Pulmonary artery endothelial cell (primary cell): ENCODE results near the gene GEMIN7. TPM values are rescaled to one million over a fixed set of nuclear protein-coding genes. Genes with fewer than 3 reads are reported as not detected.

Experiments used
- DNase-seq: peaks from one replicate; pipeline ENCODE4 v3.0.0-alpha.2; 2011; ENCODE audit warnings: low read depth, low spot score
- total RNA-seq: library from RNA; depleted of rRNA; stranded (reverse); fragments of >200 nt; gene quantifications from 2 replicates; pipeline ENCODE4 v1.2.3, GENCODE V29; 2014

Gene GEMIN7, protein sequence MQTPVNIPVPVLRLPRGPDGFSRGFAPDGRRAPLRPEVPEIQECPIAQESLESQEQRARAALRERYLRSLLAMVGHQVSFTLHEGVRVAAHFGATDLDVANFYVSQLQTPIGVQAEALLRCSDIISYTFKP
- total RNA-seq = 18.8 and 26.3 TPM in 2 replicates

DNA sequence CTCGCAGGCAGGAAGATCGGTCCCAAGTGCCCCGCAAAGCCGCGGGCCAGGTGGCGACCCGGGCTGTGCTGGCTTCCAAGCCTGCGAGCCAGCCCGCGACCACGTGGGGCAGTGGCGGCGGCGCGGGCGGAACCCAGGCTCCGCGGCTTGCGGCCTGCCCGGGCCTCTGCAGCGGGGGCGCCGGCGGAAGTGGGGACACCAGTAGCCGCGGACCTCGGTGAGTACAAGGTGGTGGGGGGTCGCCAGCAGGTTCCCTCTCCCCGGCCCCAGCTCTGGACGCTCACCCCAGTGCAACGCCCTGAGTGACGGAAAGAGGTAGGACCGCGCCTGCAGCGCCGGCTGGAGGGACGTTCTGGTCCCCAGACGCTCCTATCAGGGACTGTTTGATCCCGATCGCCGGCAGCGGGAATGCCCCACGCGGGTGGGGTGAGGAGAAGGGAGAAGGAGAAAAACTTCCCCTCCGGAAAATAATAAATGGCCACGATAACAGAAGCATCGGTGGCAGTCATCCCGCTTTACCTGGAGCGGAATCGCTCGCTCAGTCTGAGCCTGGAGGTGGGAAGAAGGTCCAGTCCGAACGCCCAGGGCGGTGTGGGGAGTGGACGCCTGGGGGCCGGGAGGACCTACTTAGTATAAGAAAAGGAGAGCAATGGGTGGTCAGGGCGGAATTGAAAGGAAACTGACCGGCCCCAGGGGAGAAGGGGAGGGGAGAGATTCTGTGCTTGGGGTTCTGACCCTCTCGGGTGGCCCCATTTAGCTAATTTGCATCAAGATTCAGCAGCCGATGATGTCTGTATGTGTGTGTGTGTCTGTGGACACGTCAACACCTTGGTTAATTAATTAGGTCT lies at the start of gene GEMIN7:
TSS of gene GEMIN7 (plus strand) at position 198 of the 848 bp plus-strand sequence. CDS start 10,855 bp downstream, outside the sequence.
- DNase-seq = peak; percentile 27

DNA sequence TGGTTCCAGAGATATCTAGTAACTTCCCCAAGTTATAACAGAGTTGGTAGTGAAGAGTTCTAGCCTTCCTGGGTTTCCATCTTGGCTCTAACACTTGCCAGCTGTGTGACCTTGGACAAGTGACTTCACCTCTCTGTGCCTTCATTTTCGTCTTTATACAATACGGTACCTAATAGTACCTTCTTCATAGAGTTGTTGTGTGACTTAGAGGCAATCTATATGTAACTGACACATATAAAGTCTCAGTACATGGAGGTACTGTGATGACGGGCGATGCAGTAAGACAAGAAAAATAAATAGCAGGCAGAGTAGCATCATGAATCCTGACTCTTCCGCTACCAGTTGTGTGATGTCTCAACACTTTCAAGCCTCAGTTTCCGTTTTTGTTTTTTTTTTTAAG lies 48.2 kb upstream of the GEMIN7 start:
- no peak for DNase-seq

DNA sequence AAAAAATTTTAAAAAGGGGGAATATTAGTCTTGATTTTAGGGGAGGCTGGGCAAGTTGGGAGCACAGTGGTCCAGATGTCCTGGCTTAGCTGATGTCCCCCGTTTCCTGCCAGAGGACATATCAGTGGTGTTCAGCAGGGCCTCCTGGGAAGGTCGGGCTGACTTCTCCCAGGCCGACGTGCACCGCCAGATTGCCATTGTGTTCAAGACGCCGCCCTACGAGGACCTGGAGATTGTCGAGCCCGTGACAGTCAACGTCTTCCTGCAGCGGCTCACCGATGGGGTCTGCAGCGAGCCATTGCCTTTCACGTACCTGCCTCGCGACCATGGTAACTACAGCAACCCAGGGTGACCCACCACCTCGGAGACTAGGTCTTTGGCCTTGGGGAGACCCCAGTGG lies 46.6 kb upstream of the GEMIN7 start:
- DNase-seq = no peak

DNA sequence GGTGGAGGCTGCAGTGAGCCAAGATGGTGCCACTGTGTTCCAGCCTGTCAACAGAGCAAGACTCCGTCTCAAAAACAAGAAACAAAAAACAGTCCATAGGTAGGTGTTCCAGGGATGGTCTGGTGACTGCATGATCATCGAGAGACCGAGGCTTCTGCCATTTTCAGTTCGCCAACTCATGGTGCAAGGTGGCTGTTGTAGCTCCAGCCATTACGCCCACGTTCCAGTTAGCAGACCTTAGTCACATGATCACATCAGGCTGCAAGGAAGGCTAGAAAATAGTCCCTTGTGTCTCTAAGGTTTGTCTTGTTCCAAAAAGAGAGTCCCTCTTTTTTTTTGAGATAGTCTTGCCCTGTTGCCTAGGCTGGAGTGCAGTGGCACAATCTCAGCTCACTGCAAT lies 43.3 kb upstream of the GEMIN7 start:
- DNase-seq = no peak

DNA sequence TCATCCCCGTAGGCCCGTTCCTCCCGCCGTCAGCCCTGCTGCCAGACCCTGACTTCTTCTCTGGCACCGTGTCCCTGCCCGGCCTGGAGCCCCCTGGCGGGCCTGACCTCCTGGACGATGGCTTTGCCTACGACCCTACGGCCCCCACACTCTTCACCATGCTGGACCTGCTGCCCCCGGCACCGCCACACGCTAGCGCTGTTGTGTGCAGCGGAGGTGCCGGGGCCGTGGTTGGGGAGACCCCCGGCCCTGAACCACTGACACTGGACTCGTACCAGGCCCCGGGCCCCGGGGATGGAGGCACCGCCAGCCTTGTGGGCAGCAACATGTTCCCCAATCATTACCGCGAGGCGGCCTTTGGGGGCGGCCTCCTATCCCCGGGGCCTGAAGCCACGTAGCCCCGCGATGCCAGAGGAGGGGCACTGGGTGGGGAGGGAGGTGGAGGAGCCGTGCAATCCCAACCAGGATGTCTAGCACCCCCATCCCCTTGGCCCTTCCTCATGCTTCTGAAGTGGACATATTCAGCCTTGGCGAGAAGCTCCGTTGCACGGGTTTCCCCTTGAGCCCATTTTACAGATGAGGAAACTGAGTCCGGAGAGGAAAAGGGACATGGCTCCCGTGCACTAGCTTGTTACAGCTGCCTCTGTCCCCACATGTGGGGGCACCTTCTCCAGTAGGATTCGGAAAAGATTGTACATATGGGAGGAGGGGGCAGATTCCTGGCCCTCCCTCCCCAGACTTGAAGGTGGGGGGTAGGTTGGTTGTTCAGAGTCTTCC lies 41.5 kb upstream of the GEMIN7 start:
- no peak for DNase-seq

DNA sequence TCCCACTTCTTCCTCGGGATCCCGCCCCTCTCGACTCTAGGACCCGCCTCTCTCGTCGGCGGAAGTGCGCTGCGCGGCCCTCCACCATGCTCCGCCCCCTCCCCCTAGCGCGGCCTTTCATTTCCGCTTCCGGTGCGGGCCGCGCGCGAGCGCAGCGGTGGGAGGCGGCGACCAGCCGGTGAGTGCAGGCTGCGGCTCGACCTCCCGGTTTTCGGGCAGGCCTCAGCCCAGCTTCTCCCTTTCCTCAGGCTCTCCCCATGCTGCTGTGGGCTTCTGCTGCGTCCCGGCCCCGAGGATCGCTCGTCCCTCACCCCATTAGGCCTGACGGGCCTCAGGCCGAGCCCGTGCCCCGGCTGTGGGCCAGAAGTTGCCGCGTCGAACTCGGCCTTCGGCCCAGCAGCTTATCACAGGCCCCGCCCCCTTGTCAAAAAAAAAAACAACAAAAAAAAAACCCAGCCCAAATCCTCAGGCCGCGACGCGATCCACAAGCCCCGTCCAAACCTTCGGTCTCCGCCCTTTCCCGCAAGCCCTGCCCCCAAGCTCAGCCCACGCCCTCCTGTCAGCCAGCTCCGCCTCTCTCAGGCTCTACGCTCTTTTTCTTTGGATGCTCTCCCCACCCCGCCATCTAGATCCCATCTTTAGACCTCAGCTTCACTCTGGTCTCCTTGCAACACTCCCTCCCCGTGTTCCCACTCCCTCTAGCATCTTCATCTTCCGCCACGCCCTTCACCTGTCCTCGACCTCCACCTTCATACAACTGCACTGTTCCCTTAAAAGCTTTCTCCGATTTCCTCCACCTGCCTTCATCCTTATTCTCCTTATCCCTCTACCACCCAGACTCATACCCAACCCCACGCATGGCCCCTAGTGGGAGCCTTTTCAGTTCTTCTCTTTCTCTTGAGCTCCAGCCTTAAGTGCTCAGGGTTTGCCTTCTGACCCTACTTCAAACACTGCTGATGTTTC lies 39.8 kb upstream of the GEMIN7 start, which contains the start of gene CLASRP:
TSS of gene CLASRP (plus strand) at position 115 of the 963 bp plus-strand sequence. CDS start 1,168 bp downstream, outside the sequence.
- DNase-seq = peak; percentile 45

DNA sequence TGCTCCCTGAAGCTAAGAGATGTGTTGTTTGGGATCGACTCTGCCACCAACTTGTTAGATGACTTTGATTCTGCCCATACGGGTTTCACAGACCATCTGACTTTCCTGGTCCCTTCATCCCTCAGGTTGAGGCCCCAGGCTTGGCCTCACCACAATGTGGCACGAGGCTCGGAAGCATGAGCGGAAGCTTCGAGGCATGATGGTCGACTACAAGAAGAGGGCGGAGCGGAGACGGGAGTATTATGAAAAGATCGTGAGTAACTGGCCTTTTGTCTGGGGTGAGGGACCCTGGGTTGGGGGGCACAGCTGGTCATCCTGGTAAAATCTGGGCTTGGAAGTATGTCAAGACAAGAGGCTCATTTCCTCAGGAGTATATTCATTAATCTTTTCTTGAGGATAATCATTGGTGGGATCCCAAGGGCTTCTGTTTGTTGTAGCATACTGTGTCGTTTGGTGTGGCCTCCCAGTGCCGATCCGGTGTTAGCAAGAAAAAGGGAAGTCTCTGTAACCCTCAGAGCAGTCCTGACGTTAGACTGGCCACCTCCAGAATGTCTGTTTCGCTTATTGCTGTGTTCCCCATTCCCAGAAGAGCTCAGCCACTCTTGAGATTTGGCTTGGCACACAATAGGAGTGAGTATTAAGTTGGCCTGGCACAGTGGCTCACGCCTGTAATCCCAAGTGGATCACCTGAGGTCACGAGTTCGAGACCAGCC lies 38.8 kb upstream of the GEMIN7 start:
- no peak for DNase-seq

DNA sequence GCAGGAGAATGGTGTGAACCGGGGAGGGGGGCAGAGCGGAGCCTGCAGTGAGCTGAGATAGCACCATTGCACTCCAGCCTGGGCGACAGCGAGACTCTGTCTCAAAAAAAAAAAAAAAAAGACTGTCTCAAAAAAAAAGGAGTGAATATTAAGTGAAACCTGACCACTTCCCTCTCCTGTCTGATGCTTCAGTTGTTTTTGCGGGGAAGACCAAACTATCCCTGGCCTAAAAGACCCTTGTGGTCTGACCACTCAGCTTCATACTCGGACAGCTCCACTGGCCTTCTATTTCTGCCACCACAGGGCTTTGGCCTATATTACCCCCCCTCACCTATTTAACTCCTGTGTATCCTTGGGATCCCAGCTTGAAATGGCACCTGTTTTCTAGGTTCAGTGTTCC lies 37.9 kb upstream of the GEMIN7 start:
- DNase-seq = no peak

DNA sequence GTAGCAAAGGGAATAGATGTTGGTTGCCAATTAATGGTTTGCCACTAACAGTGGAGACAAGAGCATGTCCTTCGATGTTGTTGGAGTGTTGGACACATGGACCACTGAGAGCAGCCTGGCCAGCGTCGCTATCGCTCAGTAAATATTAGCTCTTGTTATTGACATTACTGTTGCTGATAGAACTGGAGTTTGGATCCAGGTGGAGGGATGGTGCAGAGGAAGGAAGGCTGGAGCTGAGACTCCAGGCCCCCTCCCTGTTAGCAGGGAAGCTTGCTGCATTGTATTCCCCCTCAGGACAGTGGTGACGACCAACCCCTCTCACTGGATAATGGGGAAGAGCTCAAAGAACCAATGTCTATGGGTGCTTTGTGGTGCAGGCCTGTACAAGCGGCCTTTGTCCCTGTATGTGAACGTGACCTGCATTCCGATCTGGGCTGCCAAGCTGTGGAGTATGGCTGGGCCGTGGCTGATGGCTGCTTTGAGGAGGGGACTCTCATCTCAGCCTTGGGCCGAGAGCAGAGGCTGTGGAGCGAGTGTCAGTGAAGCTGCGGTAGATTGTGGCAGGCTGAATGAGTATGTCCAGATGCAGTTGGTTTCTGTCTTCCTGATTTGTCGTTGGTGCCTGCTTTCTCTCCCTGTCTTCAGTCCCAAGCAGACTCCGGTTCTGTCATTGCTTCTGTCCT lies 33.2 kb upstream of the GEMIN7 start:
- DNase-seq = no peak

DNA sequence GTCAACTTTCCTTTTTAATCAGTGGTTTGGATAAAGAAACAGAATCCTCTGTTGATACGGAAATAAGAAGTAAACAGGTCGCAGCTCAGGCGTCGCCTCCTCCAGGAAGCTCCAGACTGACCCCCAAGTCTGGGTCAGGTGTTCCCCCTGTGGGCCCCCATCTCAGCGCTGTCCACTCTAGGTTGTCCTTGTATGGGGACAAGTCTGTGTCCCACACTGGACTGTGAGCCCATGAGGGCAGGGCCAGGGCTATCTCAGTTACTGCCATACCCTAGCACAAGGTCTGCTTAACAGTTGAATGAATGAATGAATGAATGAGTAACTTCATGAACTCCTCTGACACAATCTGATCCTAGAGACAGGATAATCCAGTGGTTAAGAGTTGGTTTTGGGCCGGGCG lies 32.7 kb upstream of the GEMIN7 start:
- no peak for DNase-seq

DNA sequence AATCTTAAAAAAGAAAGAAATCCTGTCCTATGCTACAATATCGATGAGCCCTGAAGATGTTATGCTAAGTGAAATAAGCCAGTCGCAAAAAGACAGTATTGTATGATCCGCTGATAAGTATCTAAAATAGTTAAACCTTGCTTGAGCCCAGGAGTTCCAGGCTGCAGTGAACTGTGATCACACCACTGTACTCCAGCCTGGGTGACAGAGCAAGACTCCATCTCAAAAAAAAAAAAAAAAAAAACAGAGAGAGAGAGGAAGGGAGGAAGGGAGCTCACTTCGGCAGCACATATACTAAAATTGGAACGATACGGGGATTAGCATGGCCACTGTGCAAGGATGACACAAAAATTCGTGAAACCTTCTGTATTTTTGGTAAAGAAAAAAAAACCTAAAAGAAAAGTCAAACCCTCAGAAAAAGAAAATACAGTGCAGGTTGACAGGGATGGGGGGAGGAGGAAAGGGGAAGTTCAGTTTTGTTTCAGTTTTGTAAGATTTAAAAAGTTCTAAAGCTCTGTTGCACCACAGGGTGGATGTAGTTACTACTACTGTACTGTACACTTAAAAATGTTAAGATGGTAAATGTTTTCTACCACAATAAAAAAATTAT lies 31.8 kb upstream of the GEMIN7 start:
- DNase-seq = no peak

DNA sequence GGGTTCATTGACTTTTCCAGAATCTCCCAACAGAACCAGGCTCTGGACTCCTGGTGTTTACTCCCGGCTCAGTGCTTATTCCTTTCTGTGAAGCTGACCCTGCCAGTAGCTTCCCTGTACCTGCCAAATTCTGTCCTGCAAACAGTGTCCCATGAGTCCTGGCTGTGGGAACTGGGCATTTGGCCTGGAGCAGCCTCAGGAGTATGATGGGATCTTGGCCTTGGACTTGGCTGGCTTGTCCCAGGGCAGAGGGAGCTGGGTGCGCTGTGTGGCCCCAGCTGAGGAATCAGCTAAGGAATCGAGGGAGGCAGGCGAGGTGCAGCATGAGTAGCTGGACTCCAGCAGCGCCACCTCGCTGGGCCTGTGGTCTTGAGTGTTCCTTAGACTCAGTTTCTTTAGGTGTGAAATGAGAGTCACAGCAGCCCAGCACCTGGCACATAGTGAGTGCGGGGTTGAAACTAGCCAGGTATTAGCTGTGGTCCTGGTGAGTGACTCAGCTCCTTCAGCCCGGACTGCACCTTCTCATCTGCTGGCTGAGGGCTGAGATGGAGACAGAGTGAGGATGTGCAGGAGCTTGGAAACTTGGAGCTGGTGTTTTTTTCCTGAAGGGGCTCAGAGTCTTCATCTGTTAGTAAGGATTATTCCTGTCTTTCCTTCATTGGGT lies 29.9 kb upstream of the GEMIN7 start:
- no peak for DNase-seq

DNA sequence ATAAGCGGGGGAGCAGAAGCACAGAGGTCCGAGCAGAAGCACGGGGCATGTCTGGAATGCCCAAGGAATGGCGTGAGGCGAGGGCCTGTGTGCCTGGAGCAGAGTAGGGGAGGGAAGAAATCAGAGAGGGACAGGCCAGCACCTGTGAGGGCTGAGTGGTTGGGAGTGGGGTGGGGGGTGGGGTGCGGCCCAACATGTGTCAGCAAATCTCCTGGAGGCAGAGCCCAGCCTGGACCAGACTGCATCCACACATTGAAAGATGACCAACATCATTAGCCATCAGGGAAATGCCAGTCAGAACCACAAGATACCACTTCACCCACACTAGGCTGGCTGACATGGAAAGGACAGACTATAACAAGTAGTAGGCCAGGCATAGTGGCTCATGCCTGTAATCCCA lies 29.0 kb upstream of the GEMIN7 start:
- DNase-seq = no peak

DNA sequence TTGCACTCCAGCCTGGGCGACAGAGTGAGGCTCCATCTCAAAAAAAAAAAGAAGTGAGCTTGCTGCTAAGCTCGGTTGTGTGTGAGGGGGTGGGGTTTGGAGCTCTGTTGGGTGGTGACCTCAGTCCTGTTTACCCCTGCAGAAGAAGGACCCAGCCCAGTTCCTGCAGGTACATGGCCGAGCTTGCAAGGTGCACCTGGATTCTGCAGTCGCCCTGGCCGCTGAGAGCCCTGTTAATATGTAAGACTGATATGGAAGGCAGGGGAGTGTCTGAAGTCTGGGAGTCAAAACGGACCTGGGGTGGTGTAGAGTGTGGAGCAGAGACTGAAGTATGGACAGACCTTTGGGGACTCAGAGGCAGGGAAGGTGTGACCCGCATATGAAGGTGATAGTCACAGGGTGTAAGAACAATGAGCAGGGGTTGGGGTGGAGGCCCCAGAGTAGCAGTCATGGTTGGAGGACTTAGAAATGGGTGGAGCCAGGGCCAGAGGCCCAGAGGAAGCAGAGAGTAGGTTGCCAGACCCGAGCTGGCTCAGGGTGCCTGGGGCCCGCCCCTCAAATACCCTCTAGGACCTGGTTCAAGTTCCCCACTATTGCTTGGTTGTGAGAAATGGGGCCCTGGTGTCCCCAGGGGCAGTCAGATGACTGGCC lies 27.0 kb upstream of the GEMIN7 start:
- no peak for DNase-seq

DNA sequence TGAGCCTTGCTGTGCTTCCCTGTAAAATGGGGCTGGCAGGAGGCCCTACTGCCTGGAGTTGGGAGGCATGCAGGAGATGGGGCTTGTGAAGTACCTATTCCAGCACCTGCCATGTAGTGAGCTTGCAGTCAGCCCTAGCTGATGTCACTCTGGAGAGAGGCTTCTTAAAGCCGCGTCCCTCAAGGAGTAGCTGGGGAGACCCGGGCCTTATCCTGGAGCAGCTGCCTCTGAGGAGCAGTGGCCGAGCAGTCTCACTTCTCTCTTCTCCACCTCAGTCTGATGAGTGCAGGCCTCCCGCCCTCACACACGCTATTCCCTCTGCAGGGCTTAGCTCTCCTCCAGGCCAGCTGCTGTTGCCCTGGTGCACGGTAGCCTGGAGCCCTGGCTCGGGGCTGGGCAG lies 22.2 kb upstream of the GEMIN7 start:
- DNase-seq = no peak

DNA sequence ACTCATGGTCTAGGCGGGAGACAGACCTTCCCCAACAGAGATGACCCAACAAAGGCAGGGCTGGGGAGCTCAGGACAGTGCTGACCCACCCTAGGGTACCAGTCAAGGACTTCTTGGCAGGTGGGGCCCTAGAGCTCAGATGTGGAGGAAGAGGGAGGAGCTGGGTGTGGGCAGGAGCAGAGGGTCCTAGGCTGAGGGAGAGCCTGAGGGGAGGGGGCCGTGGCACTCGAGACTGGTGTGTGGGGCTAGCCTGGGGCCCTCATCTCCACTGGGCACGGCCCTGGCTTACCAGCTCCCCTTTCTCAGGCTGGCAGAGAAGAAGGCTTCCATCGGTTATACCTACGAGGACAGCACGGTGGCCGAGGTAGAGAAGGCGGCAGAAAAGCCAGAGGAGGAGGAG lies 21.6 kb upstream of the GEMIN7 start:
- DNase-seq = no peak

DNA sequence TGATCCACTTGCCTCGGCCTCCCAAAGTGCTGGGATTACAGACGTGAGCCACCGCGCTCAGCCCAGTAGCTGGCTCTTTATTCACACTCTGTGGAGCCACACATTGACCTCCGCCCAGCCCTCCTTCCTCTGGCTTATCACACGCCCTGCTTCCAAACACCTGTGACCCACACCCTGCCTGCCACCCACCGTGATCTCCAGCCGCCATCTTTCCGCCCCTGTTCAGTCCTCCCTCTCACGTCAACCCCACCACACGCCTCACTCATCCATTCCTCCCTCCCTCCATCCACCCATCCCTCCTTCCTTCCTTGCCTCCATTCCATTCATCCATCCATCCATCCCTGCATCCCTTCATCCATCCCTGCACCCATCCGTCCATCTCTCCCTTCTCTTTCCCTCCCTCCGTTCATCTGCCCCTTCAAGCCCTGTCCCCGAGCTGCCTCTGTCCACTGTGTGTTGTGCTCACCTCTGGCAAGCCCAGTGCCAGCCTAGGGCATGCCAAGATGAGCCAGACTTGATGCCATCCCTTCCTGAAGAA lies 20.4 kb upstream of the GEMIN7 start:
- no peak for DNase-seq
